CD4-positive, alpha-beta T cell treated with Interleukin-15 for 4 hours (primary cell): ENCODE measurements around the gene ERO1A.
"Not testable (repeated sequence)": the region's sequence is repeated elsewhere in the genome, so short reads cannot be mapped to it uniquely, and the experiment has no call there.

Experiments
- DNase-seq: peaks from one replicate; pipeline ENCODE4 v3.0.0-alpha.2; 2020; ENCODE audit warnings: low spot score

The ERO1A gene, protein sequence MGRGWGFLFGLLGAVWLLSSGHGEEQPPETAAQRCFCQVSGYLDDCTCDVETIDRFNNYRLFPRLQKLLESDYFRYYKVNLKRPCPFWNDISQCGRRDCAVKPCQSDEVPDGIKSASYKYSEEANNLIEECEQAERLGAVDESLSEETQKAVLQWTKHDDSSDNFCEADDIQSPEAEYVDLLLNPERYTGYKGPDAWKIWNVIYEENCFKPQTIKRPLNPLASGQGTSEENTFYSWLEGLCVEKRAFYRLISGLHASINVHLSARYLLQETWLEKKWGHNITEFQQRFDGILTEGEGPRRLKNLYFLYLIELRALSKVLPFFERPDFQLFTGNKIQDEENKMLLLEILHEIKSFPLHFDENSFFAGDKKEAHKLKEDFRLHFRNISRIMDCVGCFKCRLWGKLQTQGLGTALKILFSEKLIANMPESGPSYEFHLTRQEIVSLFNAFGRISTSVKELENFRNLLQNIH

DNA sequence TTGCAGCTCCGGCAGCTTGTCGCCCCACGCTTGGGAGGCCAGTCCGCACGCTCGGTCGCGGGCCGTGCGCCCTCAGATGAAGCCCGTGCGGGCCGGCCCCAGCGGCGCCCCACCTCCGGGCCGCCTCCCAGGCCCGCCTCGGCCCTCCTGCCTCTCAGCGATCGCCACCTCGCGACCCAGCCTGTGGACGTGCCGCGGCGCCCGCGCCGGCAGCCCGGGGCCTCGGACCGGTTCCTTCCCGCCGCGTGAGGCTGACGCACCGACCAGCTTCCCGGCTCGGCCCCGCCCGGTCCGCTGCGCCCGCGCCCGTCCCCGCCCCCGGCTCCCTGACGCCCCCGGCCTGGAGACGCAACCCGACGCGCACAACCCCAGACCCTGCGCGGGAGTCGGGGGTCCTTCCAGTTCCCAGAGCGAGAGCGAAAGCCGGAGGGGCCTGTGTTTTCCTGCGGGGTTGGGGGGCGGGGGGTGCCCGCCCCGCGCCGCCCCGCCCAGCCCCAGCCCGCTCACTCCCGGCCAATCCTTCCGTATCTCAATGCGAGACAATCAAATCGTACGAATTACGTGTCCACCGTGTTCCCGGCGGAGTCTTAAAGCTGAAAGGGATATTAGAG, at the start of gene ERO1A:
ERO1A (minus strand) TSS at position 78 of the 611 bp plus-strand sequence; CDS start at position 1, 77 bp downstream.
- peak; percentile 51 for DNase-seq

DNA sequence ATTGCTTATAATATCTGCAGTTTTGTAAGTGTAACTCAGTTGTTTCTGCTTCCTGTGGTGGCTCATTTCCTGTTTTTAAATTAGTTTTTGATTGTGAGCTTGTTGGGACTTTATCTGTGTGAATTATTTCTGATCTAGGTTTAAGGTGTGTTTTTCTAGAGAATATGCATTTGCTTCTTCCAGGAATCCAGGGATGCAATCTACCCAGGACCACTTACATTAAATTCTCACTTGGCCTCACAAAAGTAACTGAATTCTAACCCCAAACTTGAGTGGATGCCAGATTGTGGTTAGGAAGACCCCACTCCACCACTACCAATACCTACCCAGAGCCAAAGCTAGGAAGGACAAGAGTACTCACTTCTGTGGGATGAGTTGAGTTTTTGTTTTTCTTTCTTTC, 46.5 kb upstream of the ERO1A start:
- peak; percentile 56 for DNase-seq

DNA sequence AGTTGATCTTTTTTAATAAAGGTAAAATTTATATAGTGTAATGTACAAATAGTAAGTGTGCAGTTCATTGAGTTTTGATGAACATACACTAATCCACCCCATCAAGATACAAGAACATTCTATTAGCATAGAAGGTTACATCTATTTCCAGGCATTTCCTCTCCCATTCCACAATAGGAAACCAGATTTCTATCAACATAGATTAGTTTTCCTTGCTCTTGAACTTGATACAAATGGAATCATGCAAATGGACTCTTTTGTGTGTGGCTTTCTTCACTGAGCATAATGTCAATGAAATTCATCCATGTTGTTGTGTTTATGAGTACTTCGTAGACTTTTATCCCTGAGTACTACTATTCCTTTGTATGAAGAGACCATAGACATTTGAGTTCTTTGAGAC, 45.4 kb upstream of the ERO1A start:
- DNase-seq, result no peak

DNA sequence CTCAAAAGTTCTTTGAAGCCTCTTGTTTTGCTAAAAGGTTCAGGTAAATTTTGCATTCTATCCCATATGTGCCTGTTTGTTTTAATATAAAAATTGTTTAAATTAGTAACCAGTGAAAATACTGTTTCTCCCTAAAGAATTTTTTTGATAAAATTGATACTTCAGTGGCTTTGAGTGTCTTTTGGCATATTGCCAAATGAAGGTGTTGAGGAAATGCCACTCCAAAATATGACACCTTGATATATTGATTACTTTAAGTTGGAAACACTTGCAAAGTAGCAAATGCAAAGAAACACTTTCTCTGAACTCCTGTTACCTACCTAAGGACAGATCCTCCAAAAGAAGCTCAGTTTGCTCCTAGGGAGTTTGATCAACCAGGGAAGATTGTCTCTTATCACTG, 43.1 kb upstream of the ERO1A start:
- no peak for DNase-seq

DNA sequence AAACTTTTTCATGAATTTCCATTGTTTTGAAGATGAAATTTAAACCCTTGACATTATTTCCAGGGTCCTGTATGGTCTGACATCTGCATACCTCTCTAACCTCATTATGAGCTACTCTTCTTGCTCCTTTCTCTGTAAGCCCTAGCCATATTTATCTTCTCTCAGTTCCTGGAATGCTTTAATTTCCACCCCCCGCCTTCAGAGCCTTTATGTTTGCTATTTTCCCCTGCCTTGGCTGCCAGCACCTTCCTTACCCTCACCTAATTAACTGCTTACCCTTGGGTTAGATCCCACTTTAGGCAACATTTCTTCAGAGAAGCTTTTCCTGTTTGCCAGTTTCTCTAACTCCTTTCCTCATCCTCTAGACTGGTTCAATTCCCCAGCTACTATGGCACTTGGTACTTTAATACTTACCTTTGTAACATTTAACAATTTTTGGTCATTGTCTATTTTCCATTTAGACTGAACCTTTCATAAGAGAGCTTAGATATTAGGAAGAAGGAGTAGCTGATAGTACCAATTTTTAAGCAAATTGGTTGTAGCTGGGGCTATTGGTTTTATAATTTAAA, 40.6 kb upstream of the ERO1A start:
- DNase-seq, result peak; percentile 16

DNA sequence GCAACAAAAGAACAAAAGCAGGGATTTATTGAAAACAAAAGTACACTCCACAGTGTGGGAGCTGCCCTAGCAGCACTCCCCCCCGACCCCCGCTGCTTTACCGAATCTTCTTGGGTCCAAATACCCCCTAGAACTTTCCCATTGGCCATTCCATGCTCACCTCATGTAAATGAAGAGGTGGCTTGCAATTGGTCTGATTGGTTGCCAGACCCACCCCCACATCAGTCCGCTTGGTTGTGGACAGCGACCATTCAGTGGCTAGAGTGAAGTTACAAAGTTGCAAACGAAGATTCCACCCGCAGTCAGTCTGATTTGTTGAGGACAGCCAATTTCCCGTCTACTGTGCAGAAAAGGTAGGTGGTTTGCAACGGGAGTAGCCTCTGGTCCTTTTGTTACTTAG, 38.5 kb upstream of the ERO1A start:
- no peak for DNase-seq

DNA sequence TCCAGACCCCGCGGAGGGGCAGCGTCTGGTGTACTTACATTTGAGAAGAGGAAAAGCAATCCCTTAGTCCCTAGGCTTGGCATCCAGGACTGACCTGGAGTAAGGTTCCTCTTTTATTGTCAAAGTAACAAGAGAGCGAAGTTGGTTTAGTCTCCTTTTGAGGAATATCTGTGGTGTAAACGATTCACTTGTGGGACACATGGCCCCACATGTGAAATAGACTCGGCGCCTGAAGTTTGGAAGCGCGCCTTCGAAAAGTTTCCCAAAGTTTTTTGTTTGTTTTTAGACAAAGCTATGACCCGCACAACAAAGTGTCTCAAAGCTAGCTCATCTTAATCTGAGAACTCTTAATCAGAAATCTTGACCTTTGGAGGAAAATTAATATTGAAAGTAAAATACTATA, 35.4 kb upstream of the ERO1A start:
- DNase-seq, result no peak

DNA sequence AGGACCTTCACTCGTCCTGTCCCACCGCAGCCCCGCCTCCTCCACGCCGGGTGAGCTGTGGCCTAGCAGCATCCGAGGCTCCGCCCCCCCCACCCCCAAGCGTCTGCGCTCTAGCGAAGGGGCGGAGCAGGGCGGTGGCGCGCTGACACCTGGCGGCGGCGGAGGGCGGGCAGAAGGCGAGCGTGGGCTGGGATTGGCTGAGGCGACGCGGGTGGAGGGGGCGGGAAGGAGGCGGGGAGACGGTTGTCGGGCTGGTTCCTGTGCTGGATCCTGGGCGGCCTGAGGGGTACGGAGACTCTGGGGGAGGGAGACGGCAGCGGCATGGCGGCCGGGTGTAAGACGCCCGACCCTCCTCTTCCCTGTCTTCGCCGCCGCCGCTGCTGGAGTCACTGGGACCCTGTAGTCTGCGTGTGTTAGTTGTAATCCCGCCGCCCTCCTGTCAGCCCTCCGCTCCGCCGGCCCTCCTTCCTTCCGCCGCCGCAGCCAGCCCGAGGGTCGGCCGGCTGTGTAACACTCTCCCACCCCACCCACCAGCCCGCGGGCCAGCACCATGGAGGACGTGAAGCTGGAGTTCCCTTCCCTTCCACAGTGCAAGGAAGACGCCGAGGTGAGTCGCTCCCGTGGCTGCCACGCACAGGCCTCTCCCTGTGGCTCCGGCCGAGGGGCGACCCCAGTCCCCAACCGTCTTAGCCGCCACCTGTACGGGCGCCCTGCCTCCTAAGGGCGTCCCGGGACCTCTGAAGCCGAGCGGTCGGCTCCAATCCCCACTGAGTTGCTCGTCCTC, 34.8 kb upstream of the ERO1A start, which contains the start of gene STYX:
STYX (plus strand) TSS at position 242 of the 784 bp plus-strand sequence; CDS start at position 551, 309 bp downstream.
- peak; percentile 96 for DNase-seq

DNA sequence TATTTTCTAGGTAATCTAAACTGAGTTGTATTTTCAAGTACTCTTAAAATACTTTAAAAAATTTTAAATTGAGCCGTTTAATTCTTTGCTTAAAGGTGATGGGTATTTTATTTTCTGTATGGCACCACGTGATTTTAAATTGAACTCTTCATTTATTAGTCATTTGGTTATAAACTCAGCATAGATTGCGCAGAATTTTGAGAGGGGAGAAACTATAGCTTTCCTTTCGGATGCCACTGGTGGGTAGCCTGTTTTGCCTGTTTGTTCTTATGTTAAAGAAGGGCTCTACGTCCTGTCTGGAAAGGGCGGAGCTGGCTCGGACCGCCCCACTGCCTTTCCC, 34.2 kb upstream of the ERO1A start:
- no peak for DNase-seq

DNA sequence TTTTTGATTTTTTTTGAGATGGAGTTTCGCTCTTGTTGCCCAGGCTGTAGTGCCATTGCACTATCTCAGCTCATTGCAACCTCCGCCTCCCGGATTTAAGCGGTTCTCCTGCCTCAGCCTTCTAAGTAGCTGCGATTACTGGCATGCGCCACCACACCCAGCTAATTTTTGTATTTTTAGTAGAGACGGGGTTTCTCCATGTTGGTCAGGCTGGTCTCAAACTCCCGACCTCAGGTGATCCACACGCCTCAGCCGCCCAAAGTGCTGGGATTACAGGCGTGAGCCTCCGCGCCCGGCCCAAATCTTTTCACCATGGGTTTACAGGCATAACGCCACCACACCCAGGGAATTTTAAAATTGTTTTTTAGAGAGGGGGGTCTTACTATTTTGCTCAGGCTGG, 33.7 kb upstream of the ERO1A start:
- DNase-seq, result not testable (repeated sequence)

DNA sequence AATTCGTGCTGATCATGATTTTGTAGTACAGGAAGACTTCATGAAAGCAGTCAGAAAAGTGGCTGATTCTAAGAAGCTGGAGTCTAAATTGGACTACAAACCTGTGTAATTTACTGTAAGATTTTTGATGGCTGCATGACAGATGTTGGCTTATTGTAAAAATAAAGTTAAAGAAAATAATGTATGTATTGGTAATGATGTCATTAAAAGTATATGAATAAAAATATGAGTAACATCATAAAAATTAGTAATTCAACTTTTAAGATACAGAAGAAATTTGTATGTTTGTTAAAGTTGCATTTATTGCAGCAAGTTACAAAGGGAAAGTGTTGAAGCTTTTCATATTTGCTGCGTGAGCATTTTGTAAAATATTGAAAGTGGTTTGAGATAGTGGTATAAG, 32.2 kb upstream of the ERO1A start:
- DNase-seq, result not testable (repeated sequence)

DNA sequence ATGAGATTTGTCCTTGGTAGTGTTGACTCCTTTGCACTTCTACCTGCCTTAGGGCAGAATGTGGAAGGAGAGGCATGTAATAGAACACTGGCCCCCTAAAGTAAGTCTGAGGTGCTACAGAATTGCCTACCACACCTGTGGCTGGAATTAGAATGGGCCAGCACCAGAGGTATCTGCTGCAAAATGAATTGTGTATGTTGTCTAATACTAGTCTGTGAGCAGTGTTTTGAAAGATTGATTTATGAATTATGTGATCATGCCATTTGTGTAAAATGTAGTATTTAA, 28.9 kb upstream of the ERO1A start:
- no peak for DNase-seq

DNA sequence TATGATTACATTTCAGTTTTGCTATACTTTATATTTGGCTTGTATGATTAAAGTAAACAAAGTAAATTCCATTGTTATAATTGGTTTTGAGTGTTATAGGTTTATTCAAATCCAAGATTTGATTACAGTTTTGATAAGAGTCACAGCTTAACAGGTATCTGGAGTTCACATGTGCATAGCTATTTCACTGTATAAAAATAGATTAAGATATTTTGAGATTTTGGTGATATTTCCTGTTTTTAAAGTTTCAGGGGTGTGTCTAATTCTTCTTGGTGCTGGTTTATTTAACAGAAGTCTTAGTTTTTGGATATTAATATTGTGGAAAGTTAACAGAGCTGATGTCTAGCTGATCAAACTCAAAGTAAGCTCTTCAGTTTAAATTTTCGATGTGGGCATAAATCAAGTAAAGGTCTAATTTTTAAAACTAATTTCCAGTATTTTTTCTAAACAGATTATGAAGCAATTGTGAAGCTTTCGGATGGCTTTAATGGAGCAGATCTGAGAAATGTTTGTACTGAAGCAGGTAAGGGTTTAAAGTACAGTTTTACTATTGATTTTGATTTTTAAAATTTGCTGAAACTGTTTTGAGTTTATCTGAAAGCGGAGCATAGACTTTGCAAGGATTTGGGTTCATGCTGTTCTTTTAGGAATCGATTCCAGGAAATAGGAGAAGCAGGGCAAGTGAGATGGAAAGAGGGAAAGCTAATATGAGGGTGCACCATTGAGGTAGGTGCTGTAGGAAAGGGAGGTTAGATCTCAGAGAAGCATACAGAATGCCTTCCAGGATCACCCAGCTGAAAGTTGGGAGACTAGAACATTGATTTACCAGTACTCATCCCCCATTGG, 28.4 kb upstream of the ERO1A start:
- DNase-seq, result no peak

DNA sequence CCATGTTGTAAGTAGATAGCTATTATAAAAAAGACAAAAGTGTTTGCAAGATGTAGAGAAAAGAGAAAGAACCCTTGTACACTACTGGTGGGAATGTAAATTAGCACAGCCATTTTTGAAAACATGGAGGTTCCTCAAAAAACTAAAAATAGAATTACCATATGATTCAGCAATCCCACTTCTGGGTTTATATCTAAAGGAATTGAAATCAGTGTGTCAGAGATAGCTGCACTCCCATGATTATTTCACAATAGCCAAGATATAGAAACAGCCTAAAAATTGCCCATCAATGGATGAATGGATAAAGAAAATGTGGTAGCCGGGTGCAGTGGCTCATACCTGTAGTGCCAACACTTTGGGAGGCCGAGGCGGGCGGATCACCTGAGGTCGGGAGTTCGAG, 20.8 kb upstream of the ERO1A start:
- DNase-seq, result no peak

DNA sequence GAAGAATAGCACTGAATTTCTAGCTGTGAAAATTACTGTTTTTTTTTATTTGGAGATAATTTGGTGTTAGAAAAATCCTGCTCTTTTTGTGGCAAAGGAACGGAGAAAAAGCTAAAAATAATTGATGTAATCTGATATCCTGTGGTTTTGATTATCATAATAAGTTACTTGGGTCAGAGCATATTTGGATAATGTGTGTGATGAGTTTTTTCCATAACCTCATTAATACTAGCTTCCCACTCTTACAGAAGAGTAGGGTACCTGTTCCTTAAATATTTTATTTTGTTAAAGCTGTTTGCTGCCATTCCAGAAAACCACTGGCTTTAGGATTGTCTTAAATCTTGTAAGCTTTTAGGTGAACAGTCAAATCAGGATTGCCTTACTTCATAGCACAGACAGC, 16.3 kb upstream of the ERO1A start:
- no peak for DNase-seq

DNA sequence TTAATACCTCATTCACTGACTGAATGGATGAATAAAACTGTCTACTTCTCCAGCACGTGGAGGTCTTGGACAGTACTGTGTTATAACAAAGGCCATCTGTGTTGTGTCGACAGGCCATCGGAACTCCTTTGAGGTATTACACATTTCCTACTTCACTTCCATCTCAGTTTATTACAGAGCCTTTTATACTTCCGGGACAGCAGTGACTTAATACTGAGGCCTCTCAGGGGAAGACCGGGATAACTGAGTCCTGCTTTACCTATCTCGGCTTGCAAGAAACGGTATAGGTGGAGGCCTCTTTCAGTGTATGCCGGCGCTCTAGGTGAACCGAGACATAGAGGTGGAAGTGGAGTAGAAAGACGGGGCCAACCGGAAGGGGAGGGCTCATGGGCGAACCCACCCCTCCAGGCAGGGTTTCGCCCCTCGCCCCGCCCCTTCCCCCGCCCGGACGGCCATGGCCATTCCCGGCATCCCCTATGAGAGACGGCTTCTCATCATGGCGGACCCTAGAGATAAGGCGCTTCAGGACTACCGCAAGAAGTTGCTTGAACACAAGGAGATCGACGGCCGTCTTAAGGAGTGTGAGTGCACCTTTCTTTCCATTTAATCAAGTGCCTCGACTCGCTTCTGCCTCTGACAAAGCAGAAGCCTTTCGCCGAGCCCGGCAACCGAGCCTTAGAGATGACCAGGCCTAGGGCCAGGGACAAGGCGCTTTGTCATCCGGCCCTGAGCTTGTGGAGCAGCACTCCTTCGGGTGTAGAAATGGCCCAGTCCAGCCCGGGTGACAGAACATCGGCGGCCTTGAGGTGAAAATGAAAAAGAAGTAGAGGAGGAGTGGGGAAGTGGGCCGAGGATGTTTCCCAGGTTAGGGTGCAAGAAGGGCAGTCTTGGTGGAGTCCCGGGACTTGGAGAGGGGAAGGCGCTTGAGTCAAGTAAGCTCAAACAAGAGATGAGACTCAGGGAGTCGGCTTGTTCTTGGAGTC, 11.7 kb upstream of the ERO1A start, which contains the start of gene PSMC6:
PSMC6 (plus strand) TSS at position 477 of the 983 bp plus-strand sequence; CDS start at position 497, 20 bp downstream.
- peak; percentile 93 for DNase-seq

DNA sequence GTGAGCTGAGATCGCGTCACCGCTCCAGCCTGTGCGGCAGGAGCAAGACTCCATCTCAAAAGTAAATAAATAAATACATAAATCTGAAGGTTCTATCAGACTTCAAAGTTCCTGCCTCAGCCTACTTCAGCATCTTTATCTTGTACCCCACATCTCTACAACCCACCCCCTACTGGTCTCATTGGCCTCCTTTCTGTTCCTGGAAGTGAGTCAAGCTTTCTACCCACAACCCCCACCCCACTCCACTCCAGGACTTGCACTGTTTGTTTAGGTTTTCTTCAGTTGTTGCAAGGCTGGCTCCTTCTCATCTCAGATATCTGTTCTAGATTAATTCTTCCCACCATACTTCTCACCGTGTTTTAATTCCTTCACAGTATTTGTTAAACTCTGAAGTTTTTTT, 10.9 kb upstream of the ERO1A start:
- DNase-seq, result peak; percentile 69

DNA sequence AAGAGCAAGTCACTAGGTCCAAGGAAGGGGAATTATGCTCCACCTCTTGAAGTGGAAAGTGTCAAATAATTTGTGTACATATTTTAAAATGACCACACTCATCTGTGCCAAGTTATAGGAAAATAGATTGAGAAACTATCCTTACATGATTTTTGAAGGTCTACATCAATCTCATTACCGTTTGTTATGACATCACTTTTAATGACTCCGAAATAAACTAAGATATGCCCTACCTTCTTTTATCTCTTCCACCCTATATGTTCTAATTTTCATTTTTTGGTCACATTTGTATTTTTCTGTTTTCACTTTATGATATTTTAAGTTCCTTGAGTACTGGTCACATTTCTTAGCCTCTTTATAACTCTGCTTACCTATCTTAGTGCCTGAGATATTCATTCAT, 8.3 kb upstream of the ERO1A start:
- no peak for DNase-seq

DNA sequence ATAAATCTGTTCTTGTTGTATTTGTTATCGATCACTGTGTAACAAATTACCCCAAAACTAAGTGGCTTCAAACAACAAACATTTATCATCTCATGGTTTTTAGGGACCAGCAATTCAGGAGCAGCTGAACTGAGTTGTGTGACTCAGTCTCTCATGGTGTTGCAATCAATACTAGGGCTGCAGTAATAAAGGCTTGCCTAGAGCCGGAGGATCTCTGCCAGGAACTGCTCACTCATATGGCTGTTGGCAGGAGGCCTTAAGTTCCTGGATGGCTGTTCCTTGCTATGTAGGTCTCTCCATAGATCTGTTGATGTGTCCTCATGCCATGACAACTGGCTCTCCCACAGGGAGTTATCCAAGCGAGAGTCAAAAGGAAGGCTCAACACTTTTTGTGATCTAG, 7.9 kb upstream of the ERO1A start:
- DNase-seq, result no peak

DNA sequence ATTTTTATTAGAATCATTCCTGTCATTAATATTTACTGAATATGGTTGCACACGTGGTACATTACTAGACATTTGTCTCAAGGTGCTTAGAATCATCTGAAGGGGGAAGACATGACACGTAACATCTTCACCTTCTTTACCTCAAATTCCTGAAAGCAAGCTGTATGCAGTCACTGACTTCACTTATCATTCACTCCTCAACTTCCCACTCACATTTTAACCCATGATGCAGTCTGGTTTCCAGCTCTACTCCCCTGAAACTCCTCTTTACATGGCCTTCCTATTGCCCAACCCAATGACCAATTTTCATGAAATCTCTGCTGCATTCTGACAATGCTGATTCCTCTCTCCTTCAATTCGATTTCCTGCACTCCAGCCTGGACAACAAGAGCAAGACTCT, 5.9 kb upstream of the ERO1A start:
- DNase-seq, result no peak
